Measurements from ENCODE around the gene SLC19A1.
"Not testable (repeated sequence)": the region's sequence is repeated elsewhere in the genome, so short reads cannot be mapped to it uniquely, and the experiment has no call there.

SLC19A1 gene

DNA sequence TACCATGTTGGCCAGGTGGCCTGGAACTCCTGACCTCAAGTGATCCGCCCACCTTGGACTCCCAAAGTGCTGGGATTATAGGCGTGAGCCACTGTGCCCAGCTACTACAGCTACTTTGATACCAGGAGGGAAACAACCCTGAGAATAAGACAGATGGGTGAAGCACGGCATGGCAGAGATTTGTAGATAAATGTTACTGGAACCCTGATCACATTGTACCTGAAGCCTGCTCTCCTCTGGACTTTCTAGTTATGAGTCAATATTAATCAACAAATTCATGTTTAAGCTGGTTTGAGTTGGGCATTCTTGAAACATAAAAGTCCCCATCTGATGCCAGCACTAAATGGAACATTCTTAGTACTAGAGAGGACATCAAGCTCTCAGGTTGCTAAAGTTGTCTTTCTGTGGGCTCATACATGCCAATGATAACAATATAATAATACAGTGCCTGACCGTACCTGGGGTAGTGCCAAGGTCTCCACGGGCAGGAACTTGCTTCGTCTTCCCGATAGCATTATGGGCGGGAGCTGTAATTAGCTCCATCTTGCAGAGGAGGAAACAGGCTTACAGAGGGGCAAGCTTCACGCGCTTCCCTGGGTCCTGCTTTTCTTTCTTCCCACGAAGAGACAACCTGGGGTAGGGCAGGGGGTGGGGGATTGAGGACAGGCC, 30.7 kb upstream of the SLC19A1 start:
- Mint-ChIP-seq H3K27me3 (peaks cover 6% of the 10 kb centered on the region), H3K9me3 (no peaks in the 10 kb centered on the region), H3K27ac (no peak overlapping the region), H3K36me3 (no peaks in the 10 kb centered on the region), H3K4me1 (peaks cover 2% of the 10 kb centered on the region), H3K4me3 (no peak overlapping the region)
- ATAC-seq (ENCODE audit: low read depth), result no peak
- DNase-seq (ENCODE audit: low spot score in 2 of 2), result no peak

GRCh38 chr21:45572231-45572630, 30.0 kb upstream of the SLC19A1 start:
- H3K27me3 Mint-ChIP-seq, result peaks cover 6% of the 10 kb centered on the region
- ATAC-seq (ENCODE audit: low read depth) (no peak), DNase-seq (ENCODE audit: low spot score in 2 of 2) (no peak)
- no peaks in the 10 kb centered on the region for H3K9me3 Mint-ChIP-seq
- H3K4me3 Mint-ChIP-seq, result no peak overlapping the region
- H3K27ac Mint-ChIP-seq, result no peak overlapping the region
- no peaks in the 10 kb centered on the region for H3K36me3 Mint-ChIP-seq
- H3K4me1 Mint-ChIP-seq, result peaks cover 2% of the 10 kb centered on the region

DNA sequence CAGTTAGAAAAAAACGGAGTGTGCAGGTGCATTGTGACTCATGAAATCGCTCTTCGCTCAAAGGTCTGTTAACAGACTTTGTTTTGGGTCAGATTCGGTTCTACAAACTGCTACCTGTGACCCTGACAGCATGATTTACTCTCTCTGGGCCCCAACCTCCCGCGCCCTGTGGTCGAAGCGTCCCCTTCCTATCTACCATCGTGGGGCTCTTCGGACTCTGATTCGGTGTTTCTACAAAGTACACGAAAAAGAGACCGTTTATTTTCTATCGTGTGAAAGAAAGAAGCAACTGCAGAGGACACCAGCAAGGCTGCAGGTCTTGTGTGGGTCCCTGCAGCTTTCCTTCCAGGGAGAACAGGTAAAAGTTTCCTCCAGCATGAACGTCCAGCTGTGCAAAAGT, 29.4 kb upstream of the SLC19A1 start:
- no peaks in the 10 kb centered on the region for H3K36me3 Mint-ChIP-seq
- H3K9me3 Mint-ChIP-seq, result no peaks in the 10 kb centered on the region
- no peak for DNase-seq (ENCODE audit: low spot score in 2 of 2)
- H3K27ac Mint-ChIP-seq, result no peak overlapping the region
- no peak overlapping the region for H3K4me3 Mint-ChIP-seq
- no peak for ATAC-seq (ENCODE audit: low read depth)
- peaks cover 6% of the 10 kb centered on the region for H3K27me3 Mint-ChIP-seq
- peaks cover 2% of the 10 kb centered on the region for H3K4me1 Mint-ChIP-seq

- ATAC-seq (ENCODE audit: low read depth) (no peak), DNase-seq (ENCODE audit: low spot score in 2 of 2) (no peak)
- Mint-ChIP-seq H3K9me3 (no peaks in the 10 kb centered on the region), H3K4me3 (no peak overlapping the region), H3K27ac (no peak overlapping the region), H3K27me3 (peaks cover 1% of the 10 kb centered on the region), H3K4me1 (peaks cover under 1% of the 10 kb centered on the region), H3K36me3 (no peaks in the 10 kb centered on the region)
Measured at GRCh38 chr21:45570826-45571601, 28.8 kb upstream of the SLC19A1 start.

DNA sequence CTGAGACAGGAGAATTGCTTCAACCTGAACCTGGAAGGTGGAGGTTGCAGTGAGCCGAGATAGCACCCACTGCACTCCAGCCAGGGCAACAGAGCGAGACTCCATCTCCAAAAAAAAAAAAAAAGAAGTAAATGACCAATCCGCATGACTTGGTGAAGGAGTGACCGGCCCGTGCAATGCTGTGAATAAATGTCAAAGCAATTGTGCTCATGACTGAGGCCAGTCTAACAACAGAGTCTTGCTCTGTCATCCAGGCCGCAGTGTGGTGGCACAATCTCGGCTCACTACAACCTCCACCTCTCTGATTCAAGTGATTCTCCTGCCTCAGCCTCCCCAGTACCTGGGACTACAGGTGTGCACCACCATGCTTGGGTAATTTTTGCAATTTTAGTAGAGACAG, 27.8 kb upstream of the SLC19A1 start:
- DNase-seq (ENCODE audit: low spot score in 2 of 2), result no peak
- H3K4me1 Mint-ChIP-seq, result no peaks in the 10 kb centered on the region
- H3K9me3 Mint-ChIP-seq, result no peaks in the 10 kb centered on the region
- H3K36me3 Mint-ChIP-seq, result no peaks in the 10 kb centered on the region
- no peaks in the 10 kb centered on the region for H3K27me3 Mint-ChIP-seq
- no peak overlapping the region for H3K4me3 Mint-ChIP-seq
- ATAC-seq (ENCODE audit: low read depth), result no peak
- H3K27ac Mint-ChIP-seq, result no peak overlapping the region

DNA sequence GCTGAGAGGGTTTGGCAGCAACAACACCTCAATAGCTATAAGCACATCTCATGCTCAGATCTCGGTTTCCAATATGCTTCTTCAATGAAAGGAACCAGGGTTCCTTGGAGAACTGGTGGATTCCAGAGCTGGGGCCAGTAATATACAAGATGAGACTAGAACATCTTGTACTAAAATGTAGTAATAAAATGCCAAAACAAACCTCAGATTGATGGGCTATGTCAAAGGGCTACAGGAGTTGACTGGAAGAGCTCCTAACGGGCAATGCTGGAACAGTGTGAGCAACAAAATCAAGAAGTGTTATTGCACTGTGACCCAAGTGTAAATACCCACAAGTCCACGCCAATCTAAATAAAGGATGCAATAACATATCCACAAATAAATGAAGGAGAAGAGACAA, 26.1 kb upstream of the SLC19A1 start:
- ATAC-seq (ENCODE audit: low read depth), result no peak
- DNase-seq (ENCODE audit: low spot score in 2 of 2), result no peak
- no peaks in the 10 kb centered on the region for H3K27me3 Mint-ChIP-seq
- H3K9me3 Mint-ChIP-seq, result peaks cover 3% of the 10 kb centered on the region
- no peak overlapping the region for H3K4me3 Mint-ChIP-seq
- H3K4me1 Mint-ChIP-seq, result no peaks in the 10 kb centered on the region
- no peaks in the 10 kb centered on the region for H3K36me3 Mint-ChIP-seq
- H3K27ac Mint-ChIP-seq, result no peak overlapping the region

GRCh38 chr21:45564137-45564536, 21.9 kb upstream of the SLC19A1 start:
- not testable (repeated sequence) for DNase-seq (ENCODE audit: low spot score in 2 of 2); H3K9me3 Mint-ChIP-seq; H3K4me3 Mint-ChIP-seq; H3K27me3 Mint-ChIP-seq; H3K4me1 Mint-ChIP-seq; H3K36me3 Mint-ChIP-seq; H3K27ac Mint-ChIP-seq; ATAC-seq (ENCODE audit: low read depth)

GRCh38 chr21:45562965-45563364, 20.7 kb upstream of the SLC19A1 start:
- Mint-ChIP-seq H3K27ac (no peak overlapping the region), H3K36me3 (no peaks in the 10 kb centered on the region), H3K4me3 (no peak overlapping the region), H3K9me3 (peaks cover 8% of the 10 kb centered on the region), H3K4me1 (no peaks in the 10 kb centered on the region), H3K27me3 (peaks cover 7% of the 10 kb centered on the region)
- DNase-seq (ENCODE audit: low spot score in 2 of 2) (no peak), ATAC-seq (ENCODE audit: low read depth) (no peak)

GRCh38 chr21:45562402-45562801, 20.2 kb upstream of the SLC19A1 start:
- H3K27me3 Mint-ChIP-seq, result peaks cover 7% of the 10 kb centered on the region
- no peaks in the 10 kb centered on the region for H3K4me1 Mint-ChIP-seq
- peaks cover 8% of the 10 kb centered on the region for H3K9me3 Mint-ChIP-seq
- H3K27ac Mint-ChIP-seq, result no peak overlapping the region
- no peak for DNase-seq (ENCODE audit: low spot score in 2 of 2)
- no peaks in the 10 kb centered on the region for H3K36me3 Mint-ChIP-seq
- ATAC-seq (ENCODE audit: low read depth), result no peak
- no peak overlapping the region for H3K4me3 Mint-ChIP-seq

DNA sequence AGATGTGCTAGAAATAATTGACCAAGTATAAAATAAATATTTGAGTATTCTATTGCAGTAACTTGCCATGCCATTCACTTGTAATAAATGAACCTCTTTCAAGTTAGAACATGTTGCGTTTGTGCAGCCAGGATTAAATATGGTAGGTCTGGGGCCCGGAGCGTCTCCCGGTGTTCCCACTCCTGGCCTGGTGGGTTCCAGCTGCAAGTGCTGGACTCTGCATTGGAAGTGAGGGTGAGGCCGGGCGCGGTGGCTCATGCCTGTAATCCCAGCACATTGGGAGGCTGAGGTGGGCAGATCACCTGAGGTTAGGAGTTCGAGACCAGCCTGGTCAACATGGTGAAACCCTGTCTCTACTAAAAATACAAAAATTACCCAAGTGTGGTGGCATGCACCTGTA, 19.0 kb upstream of the SLC19A1 start:
- not testable (repeated sequence) for H3K36me3 Mint-ChIP-seq; H3K27ac Mint-ChIP-seq; H3K9me3 Mint-ChIP-seq; H3K4me3 Mint-ChIP-seq; H3K4me1 Mint-ChIP-seq; DNase-seq (ENCODE audit: low spot score in 2 of 2); ATAC-seq (ENCODE audit: low read depth); H3K27me3 Mint-ChIP-seq

DNA sequence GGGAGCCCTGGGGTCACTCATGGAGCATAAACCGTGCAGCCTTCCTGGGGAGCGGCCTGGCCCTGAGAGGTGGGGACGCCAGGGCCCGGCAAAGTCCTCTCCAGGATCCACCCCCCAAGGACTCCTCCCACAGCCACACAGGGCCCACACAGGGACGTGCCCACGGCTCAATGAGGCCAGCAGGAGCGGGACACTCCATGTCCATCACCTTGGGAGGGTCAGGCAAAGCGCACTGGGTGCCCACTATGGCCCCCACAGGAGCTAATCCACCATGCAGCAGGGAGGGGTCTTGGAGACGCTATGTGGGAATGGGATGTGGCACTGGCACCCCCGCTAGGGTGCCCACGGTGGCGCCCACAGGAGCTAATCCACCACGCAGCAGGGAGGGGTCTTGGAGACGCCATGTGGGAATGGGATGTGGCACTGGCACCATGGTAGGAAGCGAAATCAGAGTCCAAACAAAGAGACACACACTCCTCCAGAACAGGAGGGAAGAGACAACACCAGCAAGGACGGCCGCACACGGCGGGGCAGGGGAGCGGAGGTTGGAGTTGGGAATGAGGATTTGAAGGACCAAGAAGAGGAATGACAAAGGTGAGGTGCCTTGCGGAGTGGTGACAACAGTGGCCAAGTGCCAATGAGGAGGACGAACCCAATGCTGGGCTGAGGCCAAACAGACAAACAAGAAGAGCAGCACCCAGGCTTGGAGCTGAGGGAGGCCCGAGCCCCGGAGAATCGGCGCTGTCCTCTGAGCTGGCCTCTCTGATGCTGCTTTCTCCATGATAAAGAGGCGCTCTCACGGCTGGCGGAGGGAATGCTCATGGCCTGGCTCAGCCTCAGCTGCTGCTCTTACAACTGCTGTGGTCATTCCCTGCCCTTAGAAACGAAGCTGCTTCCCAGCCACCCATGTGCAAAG, 18.1 kb upstream of the SLC19A1 start:
- H3K9me3 Mint-ChIP-seq, result peaks cover 8% of the 10 kb centered on the region
- H3K4me3 Mint-ChIP-seq, result no peak overlapping the region
- no peaks in the 10 kb centered on the region for H3K36me3 Mint-ChIP-seq
- H3K4me1 Mint-ChIP-seq, result peaks cover 5% of the 10 kb centered on the region
- H3K27ac Mint-ChIP-seq, result no peak overlapping the region
- ATAC-seq (ENCODE audit: low read depth) (no peak), DNase-seq (ENCODE audit: low spot score in 2 of 2) (no peak)
- H3K27me3 Mint-ChIP-seq, result peaks cover 7% of the 10 kb centered on the region

DNA sequence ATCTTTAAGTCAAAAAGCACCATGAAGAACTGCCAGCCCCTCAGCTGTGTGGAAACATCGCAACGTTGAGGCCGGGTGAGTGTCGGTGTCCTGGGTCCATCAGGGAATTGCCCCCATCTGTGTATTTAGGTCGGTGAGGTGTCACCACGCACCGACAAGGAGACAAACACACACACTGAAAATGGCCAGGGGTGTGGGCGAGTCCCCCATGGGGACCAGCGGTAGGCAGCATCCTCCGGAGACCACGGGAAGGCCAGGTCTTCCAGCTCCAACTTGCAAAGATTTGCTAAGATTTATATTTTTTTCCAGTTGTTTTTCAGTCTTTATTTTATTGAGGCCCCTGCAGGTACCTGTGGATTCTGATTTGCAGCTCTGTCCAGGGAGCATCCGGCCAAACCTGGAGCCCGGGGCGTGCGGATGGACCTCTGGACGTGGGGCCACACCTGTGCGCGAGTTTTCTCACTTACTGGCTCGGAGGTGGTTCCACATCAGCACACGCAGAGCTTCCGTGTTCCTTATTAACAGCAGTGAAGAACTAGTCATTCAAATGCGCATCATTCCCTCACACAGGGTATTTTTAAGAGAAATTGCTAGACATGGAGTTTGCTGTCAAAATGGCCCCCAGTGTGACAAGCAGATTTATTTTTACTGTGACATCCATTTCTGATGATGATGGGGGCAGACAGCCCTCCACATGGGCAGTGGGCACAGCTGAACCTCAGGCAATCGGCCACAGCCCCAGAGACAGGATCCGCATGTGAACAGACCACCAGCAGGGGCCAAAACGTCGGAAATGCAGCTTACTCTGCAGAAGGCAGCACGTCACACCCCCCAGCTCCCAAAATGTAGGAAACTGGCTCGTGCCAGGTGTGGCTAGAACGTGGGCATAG, 17.2 kb upstream of the SLC19A1 start:
- H3K27me3 Mint-ChIP-seq, result peaks cover 7% of the 10 kb centered on the region

DNA sequence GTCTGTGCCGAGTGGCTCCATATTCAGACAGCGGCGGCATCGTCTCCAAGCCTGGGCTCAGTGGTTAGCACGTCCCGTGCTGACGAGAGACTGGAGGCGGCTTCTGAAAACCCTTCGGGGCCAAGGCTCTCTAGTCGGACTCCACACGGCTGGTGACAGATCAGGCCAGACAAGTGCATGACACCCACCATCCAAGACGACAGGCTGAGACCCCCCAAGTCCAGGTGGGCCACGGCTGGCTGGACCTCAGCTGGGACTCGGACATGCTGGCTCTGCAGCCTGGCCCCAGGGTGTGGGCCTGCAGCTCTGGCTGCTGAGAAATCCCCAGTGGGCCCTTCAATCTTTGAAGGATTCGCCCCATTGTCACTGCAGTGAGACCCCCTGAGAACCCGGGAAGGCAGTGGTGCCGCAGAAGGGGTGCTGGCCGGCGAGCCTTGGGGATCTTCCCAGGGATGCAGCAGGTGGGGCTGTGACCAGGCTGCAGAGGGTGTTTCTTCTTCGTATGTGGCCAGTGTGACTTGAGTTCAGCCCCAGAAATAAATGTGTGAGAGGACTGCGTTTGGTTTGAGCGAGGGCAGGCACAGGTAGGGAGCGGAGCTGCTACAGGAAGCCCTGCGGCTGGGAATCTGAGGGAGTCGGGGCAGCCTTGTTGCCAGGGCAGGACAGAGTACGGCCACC, 15.9 kb upstream of the SLC19A1 start:
- peaks cover 9% of the 10 kb centered on the region for H3K4me1 Mint-ChIP-seq
- H3K36me3 Mint-ChIP-seq, result no peaks in the 10 kb centered on the region
- H3K27me3 Mint-ChIP-seq, result peaks cover 7% of the 10 kb centered on the region
- no peak for DNase-seq (ENCODE audit: low spot score in 2 of 2)
- H3K4me3 Mint-ChIP-seq, result no peak overlapping the region
- ATAC-seq (ENCODE audit: low read depth), result no peak
- H3K27ac Mint-ChIP-seq, result no peak overlapping the region
- peaks cover 4% of the 10 kb centered on the region for H3K9me3 Mint-ChIP-seq

More for the DNA sequence above, 17.2 kb upstream of the SLC19A1 start:
- no peaks in the 10 kb centered on the region for H3K36me3 Mint-ChIP-seq
- no peak overlapping the region for H3K4me3 Mint-ChIP-seq
- H3K4me1 Mint-ChIP-seq, result peaks cover 8% of the 10 kb centered on the region
- no peak for ATAC-seq (ENCODE audit: low read depth)
- peaks cover 8% of the 10 kb centered on the region for H3K9me3 Mint-ChIP-seq
- no peak for DNase-seq (ENCODE audit: low spot score in 2 of 2)
- H3K27ac Mint-ChIP-seq, result no peak overlapping the region
